HG03354 (cell line): ENCODE data around the gene AKT1S1.
"Not testable (repeated sequence)": the region's sequence is repeated elsewhere in the genome, so short reads cannot be mapped to it uniquely, and the experiment has no call there.

Experiments used
- ATAC-seq: cut with Tn5 transposase; IDR thresholded peaks from one replicate; pipeline ENCODE4 v1.9.1; 2021; ENCODE audit warnings: mild to moderate bottlenecking; ENCODE audit not compliant: unreplicated experiment, poor library complexity, severe bottlenecking

AKT1S1 gene

DNA sequence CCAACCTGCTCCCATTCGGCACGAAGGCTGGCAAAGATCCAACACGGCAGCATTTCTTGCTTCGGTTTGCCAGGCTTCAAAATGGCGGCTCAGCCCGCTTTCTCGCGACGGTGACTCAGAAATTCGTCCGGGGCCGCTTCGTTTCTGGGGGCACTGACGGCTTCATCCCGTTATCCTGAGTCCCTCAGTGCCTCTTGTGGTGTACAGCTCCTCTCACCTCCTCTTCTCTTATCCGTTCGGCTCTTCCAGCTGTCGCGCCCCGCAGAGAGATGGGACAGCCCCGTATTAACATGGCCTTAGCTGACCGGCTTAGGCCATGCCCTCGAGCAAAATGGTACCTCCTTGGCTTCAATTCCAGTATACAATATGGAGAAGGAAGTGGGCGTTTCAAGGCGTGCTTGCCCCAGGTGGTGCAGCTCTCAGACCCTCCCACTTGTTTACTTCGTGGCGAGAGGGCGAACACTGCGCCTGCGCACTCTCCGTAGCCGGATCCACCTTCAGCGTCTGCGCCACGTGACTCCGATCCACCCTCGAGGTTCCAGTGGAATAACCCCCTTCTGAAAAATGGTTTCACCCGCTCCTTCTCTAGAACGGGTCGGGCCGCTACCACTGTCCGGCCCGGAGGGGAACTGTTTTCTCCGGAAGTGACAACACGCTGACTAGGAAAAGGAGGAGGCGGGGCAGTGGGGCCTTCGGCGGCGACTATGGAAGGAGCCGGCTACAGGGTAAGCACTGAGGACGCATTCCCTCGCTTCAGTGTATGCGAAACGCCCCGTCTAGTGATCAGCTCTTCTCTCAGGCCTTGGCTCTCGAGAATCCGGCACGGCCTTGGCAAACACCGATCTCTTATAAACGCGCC is at the start of gene AKT1S1, which contains the start of gene TBC1D17:
Gene AKT1S1 (minus strand): TSS at position 336 of the 859 bp plus-strand sequence. CDS start 4,060 bp downstream, outside the sequence.
Gene TBC1D17 (plus strand): TSS at position 683 of the 859 bp plus-strand sequence. CDS start 22 bp downstream, at position 705.
- peak; percentile 71 for ATAC-seq

DNA sequence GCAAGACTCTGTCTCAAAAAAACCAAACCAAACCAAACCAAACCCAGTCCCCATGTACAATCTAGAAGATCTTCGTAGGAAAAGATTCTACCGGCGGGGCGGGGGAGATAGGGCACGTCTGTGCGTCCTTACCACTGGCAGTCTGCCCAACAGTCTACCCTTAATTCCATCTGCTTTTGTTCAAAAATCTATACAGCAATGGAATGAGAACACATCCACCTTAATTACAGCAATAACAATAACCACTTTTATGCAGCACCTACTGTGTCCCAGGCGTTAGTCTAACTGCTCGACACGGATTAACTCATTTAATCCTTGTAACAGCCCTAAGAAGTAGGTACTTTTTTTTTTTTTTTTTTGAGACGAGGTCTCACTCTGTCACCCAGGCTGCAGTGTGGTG is 49.4 kb upstream of the AKT1S1 start:
- ATAC-seq, result no peak

DNA sequence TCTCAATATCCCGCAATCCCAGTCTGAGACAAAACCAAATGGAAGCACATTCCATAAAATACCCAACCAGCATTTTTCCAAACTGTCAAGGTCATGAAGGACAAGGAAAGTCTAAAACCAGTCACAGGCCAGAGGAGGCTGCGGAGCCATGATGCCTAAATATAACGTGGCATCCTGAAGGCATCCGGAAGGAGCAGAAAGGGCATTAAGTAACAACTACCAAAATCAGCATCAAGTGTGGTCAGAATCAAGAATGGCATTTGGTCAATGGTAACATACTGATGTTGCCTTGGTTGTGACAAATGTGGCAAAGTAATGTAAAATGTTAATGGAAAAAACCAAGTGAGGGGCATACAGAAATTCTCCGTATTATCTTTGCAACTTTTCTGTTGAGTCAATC is 48.3 kb upstream of the AKT1S1 start:
- ATAC-seq, result no peak

DNA sequence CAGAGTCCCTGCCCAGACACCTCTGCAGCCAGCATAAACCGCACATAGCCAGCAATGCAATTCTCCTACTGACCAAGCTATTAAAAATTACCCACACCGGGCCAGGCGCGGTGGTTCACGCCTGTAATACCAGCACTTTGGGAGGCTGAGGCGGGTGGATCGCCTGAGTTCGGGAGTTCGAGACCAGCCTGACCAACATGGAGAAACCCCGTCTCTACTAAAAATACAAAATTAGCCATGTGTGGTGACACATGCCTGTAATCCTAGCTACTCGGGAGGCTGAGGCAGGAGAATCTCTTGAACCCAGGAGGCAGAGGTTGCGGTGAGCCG is 47.7 kb upstream of the AKT1S1 start:
- not testable (repeated sequence) for ATAC-seq

DNA sequence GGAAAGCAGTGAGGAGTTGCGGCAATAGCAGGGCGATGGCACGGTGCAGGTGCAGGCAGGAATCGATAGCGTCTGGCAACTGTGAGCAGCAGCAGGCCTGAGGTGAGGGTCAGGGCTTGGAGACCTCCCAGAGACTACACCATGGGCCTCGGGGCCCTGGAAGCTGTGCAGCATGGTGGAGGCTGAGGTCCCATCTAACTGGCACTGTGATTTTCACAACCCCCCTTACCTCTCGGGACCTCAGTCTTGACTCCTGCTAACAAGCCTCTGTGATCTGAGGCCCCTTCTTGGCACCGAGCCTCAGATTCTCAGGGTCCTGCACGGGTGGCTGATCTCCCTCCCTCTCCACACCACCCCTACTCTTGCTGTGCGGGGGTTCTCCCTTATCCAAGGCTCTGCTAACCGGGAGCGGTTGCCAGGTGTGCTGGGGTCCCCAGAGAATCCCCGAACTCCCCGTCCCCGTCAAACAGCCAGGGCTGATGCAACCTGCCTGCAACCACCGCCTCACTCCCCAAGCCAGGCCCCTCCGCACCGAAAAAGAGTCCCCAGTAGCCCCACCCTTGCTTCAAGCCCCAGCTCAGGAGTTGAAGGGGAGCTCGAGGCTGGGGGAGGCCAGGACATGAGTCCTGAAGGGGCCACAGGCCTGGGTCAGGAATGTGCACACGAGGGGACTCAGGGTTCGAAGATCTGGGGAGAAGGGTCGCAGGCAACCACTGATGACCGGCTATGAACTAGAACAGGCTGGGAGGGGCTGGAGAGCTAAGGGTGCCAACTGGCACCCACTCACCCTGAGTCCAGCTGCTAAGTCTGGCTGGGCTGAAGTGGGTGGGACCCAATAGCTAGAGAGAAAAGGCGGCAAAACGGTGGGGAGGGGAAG is 47.1 kb upstream of the AKT1S1 start:
- ATAC-seq, result no peak

DNA sequence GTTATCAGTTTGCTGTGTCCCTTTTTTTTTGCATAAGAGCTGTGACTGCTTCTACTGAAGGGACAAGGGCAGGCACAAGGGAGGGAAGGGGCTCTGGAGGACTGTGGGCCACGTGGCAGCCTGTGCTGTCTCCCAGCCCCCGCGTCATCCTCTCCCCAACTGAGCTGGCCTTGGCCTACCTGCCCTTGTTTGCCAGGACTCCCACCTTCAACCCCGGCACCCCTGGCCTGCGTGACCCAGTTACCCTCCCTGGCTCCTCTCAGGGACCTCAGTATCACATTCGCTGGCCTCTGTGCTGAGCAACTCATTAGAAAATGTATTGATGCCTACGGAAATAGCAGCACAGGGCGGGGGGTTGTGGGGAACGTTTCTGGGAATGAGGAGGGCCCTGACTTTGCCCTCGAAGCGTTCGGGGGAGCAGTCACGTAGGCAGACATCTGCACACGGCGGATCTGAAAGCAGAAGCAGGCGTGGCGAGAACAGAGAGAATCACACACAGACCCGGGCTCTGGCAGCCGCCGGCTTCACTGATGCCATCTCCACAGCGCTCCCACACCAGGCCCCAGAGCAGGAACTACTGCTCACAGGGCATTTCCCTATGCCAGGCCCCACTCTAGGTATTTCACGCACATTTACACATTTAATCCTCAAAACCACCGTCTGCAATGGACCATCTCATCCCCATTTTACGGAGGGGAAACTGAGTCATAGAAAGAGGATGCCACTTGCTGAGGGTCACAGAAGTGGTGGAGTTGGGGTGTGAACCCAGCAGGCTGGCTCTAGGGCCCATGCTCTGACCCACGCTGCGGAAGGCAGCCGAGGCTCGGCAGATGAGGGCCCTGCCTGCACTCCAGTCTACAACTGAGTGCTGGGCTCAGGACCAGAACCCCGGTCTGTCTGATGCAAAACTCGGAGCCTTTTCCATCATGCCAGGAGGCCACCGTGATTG is 46.2 kb upstream of the AKT1S1 start:
- ATAC-seq, result no peak

DNA sequence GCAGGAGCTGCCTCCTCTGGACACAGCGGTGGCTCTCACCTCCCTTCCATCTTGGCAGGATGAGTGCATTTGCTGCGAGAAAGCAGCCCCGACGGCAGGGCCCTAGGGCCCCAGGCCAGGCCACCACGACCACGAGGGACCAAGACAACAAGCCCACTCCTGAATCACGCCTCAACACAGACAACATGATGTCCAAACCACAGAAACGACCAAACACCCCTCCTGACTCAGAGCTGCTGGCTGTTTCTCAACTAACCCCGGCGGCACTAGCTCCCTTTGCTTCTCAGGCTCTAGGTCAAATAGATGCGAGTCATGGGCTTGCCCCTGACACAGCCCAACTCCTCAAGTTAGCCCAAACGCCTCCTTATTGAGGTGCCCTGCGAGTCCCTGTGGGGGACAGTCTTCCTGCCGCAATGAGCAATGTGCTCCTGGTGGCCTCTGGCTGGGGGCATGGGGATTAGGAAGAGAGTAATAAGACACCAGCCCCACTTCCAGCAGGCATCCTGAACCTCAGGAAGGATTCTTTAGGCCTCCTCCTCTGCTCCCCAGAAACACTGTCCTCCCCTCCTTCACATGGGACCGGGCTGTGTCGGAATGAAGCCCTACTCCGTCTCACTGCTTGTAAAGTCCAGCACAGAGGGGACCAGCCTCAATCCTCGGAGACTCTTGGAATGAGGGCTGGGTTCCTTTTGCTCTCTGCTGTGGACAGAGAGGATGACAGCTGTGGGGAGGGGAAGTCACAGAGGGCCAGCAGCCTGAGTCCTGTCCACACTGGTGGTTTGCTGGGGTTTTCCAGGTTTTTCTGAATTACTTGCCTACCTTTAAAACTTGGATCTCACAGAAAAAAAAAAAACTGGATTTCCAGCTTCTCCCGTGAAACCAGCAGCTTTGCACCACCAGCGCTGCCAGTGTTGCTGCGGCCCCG is 45.0 kb upstream of the AKT1S1 start:
- ATAC-seq, result no peak

DNA sequence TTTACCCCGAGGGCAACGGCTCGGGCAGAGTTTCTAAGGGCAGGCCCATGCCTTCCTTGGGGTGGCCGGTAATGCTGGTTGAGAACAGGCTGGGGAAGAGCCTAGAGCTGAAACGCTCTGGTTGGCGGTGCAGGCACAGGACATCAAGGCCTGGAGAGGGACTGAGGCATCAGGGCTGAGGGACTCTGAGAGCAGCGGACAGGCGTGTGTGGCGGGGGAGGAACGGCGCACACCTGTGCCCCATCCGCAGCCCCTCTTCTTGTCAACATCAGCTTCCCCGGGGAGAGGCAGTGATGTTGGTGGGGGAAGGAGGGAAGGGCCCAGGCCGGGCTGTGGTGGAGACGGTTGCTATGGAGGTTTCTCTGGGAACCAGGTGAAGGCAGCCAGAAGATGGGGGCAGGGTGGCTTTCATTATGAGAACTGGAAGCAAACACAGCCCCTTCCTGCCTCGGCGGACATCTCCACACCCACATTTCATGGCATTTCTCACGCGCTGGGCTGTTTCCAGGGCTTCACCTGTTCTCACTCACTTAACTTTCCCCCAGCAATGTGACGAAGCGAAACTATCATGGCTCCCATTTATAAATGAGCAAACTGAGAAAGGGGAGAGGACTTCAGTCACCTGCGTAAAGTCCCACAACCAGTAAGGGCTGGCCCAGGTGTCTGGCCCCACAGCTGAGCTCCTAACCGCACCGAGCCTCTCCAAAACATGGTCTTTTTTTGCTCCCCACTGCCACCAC is 43.6 kb upstream of the AKT1S1 start:
- ATAC-seq, result no peak

DNA sequence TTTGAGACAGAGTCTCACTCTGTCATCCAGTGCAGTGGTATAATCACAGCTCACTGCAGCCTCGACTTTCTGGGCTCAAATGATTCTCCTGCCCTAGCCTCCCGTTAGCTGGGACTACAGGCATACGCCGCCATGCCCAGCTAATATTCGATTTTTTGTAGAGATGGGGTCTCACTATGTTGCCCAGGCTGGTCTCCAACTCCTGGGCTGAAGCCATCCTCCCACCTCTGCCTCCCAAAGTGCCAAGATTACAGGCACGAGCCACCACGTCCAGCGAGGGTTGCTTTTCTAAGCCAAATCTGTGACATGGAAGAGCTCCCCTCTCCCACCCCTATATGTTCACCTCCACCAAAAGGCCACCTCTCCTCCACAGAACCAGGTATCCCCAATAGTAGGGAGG is 40.9 kb upstream of the AKT1S1 start:
- ATAC-seq, result no peak

DNA sequence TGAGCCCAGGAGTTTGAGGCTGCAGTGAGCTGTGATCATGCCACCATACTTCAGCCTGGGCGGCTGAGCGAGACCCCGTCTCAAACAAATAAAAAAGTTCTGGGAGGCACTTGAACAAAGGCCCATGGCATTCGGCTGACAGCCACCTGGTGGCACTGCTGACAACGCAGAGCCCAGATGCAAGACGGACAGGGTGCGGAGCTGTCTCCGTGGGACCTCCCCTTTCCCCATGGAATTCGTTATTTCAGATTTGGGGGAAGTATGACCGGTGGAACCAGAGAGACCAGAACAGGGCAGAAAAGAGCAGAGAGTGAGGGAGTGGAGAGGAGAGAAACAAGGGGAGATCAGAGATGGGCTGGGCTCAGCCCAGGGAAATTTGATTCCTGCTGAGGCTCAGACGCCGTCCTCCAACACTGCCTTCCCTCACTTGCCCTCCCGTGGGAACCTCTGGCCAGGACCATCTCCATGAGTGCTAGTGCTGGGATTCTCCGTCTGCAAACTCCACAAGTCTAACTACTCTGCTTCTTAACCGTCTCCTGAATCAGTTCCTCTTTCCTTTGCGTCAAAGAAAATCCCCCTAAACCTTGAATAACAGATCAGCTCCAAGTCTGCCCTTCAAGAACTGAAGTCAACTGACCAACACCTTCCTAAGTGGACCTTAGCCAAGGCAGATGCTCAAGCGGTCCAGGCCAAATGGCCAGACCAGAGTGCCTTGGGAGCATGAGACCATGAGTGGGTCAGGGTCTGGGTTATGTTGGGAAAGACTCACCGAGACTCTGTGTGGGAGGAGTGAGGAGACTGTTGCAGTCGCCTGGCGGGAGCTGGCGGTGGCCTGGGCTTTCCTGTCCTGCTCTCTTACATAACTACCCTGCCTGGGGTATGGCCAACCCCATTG is 39.9 kb upstream of the AKT1S1 start:
- ATAC-seq, result no peak

DNA sequence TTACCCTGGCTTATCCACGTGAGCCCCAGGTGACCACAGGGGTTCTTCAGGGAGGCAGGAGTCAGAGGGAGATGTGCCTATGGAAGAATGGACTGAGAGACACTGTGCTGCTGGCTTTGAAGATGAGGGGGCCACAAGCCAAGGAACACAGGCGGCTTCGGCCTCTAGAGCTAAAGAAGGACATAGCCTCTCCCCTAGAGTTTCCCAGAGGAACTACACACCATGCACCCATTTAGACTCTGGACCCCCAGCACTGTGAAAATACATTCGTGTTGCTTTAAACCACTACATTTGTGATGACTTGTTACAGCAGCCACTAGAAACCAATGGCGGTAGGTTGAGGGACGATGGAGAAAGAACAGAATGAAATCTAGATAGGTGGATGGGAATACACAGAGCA is 38.1 kb upstream of the AKT1S1 start:
- ATAC-seq, result no peak

DNA sequence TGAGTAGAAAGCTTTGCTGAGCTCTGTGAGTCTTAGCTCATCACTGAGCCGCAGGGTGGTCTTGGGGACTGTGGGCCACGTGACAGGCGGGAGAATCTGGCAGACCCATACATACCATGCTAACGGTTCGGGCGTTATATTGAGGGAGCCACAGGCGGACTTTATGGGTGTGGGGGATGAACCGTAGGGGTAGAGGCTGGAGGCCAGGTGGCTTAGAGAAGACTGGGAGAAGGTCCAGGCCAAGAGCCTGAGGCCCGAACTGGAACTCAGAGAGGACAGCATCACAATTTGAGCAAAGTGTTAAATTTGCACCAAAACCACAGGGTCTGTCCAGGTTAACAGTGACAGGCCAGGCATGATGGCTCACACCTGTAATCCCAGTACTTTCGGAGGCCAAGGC is 36.6 kb upstream of the AKT1S1 start:
- no peak for ATAC-seq

DNA sequence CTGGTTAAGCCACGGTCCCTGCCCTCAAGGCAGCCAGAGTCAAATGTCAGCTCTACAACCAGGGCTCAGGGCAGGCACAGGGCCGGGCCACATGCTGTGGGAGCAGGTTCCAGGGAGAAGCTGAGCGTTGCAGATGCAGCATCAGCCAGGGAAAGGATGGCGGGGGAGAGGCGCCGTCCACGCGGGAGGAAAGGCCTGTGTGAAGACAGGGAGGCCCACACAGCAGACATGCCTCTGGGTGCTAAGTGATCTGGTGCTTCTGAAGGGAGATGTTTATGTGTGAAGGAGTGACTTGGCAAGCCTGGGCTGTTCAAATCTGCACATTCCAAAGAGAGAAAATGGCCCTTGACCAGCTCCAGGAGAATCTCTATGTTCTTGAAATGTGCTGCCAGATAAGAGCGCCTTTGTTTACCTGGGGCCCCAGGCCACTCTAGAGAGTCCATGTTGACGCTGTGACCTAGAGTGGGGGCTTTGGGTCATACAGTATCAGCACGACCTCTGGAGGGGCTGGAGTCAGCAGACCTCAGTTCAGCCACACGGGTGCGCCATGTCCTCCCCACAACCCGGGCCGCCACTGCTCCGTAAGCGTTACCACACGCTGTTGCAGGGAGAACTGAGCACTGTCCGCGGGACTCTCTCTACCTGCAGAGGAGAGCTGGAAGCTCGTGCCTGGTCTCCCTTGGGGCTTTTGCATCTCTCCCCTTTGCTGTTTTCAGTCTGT is 36.0 kb upstream of the AKT1S1 start:
- no peak for ATAC-seq

DNA sequence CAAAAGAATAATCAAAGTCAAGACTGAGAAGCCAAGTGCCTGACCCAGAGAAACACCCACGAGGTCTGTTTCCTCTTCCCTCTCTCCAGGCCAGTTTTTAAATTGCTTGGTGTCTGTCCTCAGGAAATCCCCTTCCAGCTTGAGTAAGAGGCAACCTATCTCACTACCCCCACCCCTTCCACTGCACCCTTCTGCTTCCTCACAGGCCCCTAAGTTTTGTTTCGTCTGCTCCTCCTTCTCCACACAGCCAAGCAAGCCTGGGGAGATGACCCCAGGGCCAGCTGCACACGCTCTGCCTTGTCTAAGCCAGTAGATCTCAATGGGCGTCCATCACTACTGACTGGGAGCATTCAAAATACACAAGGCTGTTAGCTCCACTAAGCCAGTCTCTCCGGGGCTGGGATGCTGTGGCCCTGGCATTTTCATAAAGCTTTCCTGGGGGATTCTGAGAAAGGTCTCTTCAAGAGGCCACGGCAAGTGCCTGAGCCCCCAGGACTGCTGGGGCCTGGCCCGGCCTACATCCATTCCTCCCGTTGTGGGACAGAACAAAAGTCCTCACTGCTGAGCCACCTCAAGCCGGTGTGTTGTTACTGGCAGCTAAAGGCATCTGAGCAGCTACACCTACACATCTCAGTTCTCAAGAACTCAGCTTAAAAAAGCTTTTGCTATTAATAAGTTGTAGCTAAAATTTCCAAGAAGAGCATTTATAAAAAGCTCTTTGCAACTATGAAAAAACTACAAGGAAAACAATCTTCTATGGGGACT is 34.4 kb upstream of the AKT1S1 start:
- ATAC-seq, result peak; percentile 45

DNA sequence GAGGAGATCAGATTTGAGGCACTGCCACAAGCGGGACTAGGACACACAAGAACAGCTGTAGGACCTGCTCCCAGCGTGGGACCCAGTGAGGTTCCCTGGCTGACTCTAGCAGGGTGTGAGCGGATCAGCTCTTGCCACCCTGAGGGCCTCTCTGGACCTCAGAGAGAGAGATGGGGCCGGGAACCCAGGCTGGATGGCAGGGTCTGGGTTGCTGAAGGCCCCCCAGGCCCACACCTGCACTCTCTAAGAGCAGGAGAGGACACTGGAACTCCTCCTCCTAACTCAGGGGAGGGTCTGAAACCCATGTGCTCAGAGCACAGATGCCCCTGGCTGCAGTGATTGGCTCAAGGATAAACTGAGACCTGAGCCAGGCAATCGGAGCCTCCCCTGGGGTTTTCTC is 33.0 kb upstream of the AKT1S1 start:
- ATAC-seq, result no peak
